ENCODE data around the gene PICALM.

PICALM gene

DNA sequence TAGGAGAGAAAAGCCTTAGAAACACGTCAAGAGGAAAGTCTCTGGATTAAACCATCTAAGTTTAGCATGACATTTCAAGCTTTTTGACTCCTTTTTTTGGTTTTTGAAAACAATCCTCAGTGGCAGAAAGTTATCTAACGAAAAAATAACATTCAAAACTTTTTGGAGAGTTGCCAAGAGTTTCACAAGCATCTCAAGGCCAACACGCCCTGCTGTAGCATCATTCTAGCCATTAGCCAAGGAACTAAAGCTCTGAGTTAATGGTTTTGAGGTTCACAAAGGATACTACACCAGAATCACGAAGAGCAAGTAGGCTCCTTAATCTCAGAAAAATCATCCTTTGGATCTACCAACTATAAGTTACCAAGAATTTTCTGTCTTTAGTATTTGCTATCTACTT, 94.8 kb downstream of the PICALM start:
- H3K4me3 ChIP-seq (ENCODE audit: control insufficient read depth, low read depth, low read length), result no peak overlapping the region
- no peak for TF ChIP-seq CTCF (IDR thresholded peaks at IDR 0.05; ENCODE audit: control insufficient read depth, insufficient read depth, low read depth, low read length, missing control alignments)
- DNase-seq (ENCODE audit: low read depth), result no peak

- TF ChIP-seq CTCF (IDR thresholded peaks at IDR 0.05; ENCODE audit: control insufficient read depth, insufficient read depth, low read depth, low read length, missing control alignments), result no peak
- no peak for DNase-seq (ENCODE audit: low read depth)
- no peak overlapping the region for H3K4me3 ChIP-seq (ENCODE audit: control insufficient read depth, low read depth, low read length)
Measured at GRCh38 chr11:85970593-85970992, 98.3 kb downstream of the PICALM start.

GRCh38 chr11:85967457-85967856, 101.4 kb downstream of the PICALM start:
- no peak for TF ChIP-seq CTCF (IDR thresholded peaks at IDR 0.05; ENCODE audit: control insufficient read depth, insufficient read depth, low read depth, low read length, missing control alignments)
- no peak for DNase-seq (ENCODE audit: low read depth)
- H3K4me3 ChIP-seq (ENCODE audit: control insufficient read depth, low read depth, low read length), result no peak overlapping the region

GRCh38 chr11:85965202-85965601, 103.7 kb downstream of the PICALM start:
- no peak for TF ChIP-seq CTCF (IDR thresholded peaks at IDR 0.05; ENCODE audit: control insufficient read depth, insufficient read depth, low read depth, low read length, missing control alignments)
- no peak overlapping the region for H3K4me3 ChIP-seq (ENCODE audit: control insufficient read depth, low read depth, low read length)
- no peak for DNase-seq (ENCODE audit: low read depth)

DNA sequence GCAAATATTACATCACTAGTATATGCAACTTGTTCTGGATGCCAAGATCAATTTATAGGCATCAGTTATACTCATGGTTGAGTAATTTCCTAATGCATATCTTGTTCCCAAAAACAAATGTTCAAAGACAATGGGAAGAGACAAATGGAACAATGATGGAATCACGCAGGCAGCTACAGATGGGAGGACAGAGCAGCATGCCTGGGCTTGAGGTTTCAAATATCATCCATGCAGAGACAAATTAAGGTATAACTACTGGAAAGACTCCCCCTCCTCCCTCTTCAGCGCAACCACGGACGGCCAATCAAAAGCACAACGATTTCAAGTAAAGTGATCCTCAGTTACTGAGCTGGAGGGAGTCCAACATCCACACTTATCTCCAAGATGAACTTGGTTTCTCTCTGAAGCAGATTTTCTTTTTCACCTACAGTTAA, 106.9 kb downstream of the PICALM start:
- no peak for DNase-seq (ENCODE audit: low read depth)
- no peak for TF ChIP-seq CTCF (IDR thresholded peaks at IDR 0.05; ENCODE audit: control insufficient read depth, insufficient read depth, low read depth, low read length, missing control alignments)
- no peak overlapping the region for H3K4me3 ChIP-seq (ENCODE audit: control insufficient read depth, low read depth, low read length)

- H3K4me3 ChIP-seq (ENCODE audit: control insufficient read depth, low read depth, low read length), result no peak overlapping the region
- TF ChIP-seq CTCF (IDR thresholded peaks at IDR 0.05; ENCODE audit: control insufficient read depth, insufficient read depth, low read depth, low read length, missing control alignments), result no peak
- no peak for DNase-seq (ENCODE audit: low read depth)
Measured at GRCh38 chr11:85961130-85961529, 107.8 kb downstream of the PICALM start.

GRCh38 chr11:85960678-85961077, 108.2 kb downstream of the PICALM start:
- DNase-seq (ENCODE audit: low read depth), result no peak
- no peak overlapping the region for H3K4me3 ChIP-seq (ENCODE audit: control insufficient read depth, low read depth, low read length)
- TF ChIP-seq CTCF (IDR thresholded peaks at IDR 0.05; ENCODE audit: control insufficient read depth, insufficient read depth, low read depth, low read length, missing control alignments), result no peak

All from AG09309 (cell line).